ENCODE measurements around the gene GNE.
"Not testable (repeated sequence)": the region's sequence is repeated elsewhere in the genome, so short reads cannot be mapped to it uniquely, and the experiment has no call there.

The GNE gene

GRCh38 chr9:36193023-36193422, 65.2 kb downstream of the GNE start:
- Histone ChIP-seq H3K9me3 (ENCODE audit: control insufficient read depth, low read length) (no peaks in the 10 kb centered on the region), H3K36me3 (ENCODE audit: control insufficient read depth, insufficient read depth, low read length) (no peaks in the 10 kb centered on the region), H3K27me3 (ENCODE audit: control insufficient read depth, insufficient read depth, low read length) (no peaks in the 10 kb centered on the region), H3K4me3 (ENCODE audit: low read length) (peak overlapping the region; percentile 88), H3K4me1 (ENCODE audit: control insufficient read depth, insufficient read depth, low read length) (peaks cover 14% of the 10 kb centered on the region), H3K9ac (ENCODE audit: low read length) (peak overlapping the region; percentile 33)

GRCh38 chr9:36192196-36192595, 66.1 kb downstream of the GNE start:
- peak overlapping the region; percentile 88 for H3K4me3 ChIP-seq (ENCODE audit: low read length)
- H3K9ac ChIP-seq (ENCODE audit: low read length): peak overlapping the region; percentile 90
- peaks cover 14% of the 10 kb centered on the region for H3K4me1 ChIP-seq (ENCODE audit: control insufficient read depth, insufficient read depth, low read length)
- no peaks in the 10 kb centered on the region for H3K9me3 ChIP-seq (ENCODE audit: control insufficient read depth, low read length)
- no peaks in the 10 kb centered on the region for H3K36me3 ChIP-seq (ENCODE audit: control insufficient read depth, insufficient read depth, low read length)
- no peaks in the 10 kb centered on the region for H3K27me3 ChIP-seq (ENCODE audit: control insufficient read depth, insufficient read depth, low read length)

GRCh38 chr9:36191686-36192085, 66.6 kb downstream of the GNE start:
- Histone ChIP-seq H3K9ac (ENCODE audit: low read length) (peak overlapping the region; percentile 90), H3K27me3 (ENCODE audit: control insufficient read depth, insufficient read depth, low read length) (no peaks in the 10 kb centered on the region), H3K4me1 (ENCODE audit: control insufficient read depth, insufficient read depth, low read length) (peaks cover 14% of the 10 kb centered on the region), H3K4me3 (ENCODE audit: low read length) (peak overlapping the region; percentile 88), H3K9me3 (ENCODE audit: control insufficient read depth, low read length) (no peaks in the 10 kb centered on the region), H3K36me3 (ENCODE audit: control insufficient read depth, insufficient read depth, low read length) (no peaks in the 10 kb centered on the region)

- no peaks in the 10 kb centered on the region for H3K27me3 ChIP-seq (ENCODE audit: control insufficient read depth, insufficient read depth, low read length)
- H3K4me3 ChIP-seq (ENCODE audit: low read length): peak overlapping the region; percentile 88
- peaks cover 14% of the 10 kb centered on the region for H3K4me1 ChIP-seq (ENCODE audit: control insufficient read depth, insufficient read depth, low read length)
These were observed 67.0 kb downstream of the GNE start for GRCh38 chr9:36191290-36191645.

GRCh38 chr9:36190388-36191289, 67.6 kb downstream of the GNE start, which contains the start of gene CLTA:
Gene CLTA, plus strand, starts transcription at chr9:36190921. Its CDS starts 136 bp downstream, at chr9:36191057.
- H3K4me3 ChIP-seq (ENCODE audit: low read length): peak within 1 kb of the TSS; percentile 88
- H3K9me3 ChIP-seq (ENCODE audit: control insufficient read depth, low read length): no peaks in the 10 kb centered on the region
- H3K4me1 ChIP-seq (ENCODE audit: control insufficient read depth, insufficient read depth, low read length): peaks cover 14% of the 10 kb centered on the region
- no peaks in the 10 kb centered on the region for H3K36me3 ChIP-seq (ENCODE audit: control insufficient read depth, insufficient read depth, low read length)
- peak within 1 kb of the TSS; percentile 90 for H3K9ac ChIP-seq (ENCODE audit: low read length)
- H3K27me3 ChIP-seq (ENCODE audit: control insufficient read depth, insufficient read depth, low read length): no peaks in the 10 kb centered on the region

More at GRCh38 chr9:36191290-36191645, 67.0 kb downstream of the GNE start:
- Histone ChIP-seq H3K9me3 (ENCODE audit: control insufficient read depth, low read length) (no peaks in the 10 kb centered on the region), H3K36me3 (ENCODE audit: control insufficient read depth, insufficient read depth, low read length) (no peaks in the 10 kb centered on the region), H3K9ac (ENCODE audit: low read length) (peak overlapping the region; percentile 90)

GRCh38 chr9:36189976-36190375, 68.3 kb downstream of the GNE start:
- Histone ChIP-seq H3K9ac (ENCODE audit: low read length) (peak overlapping the region; percentile 90), H3K4me1 (ENCODE audit: control insufficient read depth, insufficient read depth, low read length) (peaks cover 14% of the 10 kb centered on the region), H3K36me3 (ENCODE audit: control insufficient read depth, insufficient read depth, low read length) (no peaks in the 10 kb centered on the region), H3K27me3 (ENCODE audit: control insufficient read depth, insufficient read depth, low read length) (no peaks in the 10 kb centered on the region), H3K9me3 (ENCODE audit: control insufficient read depth, low read length) (no peaks in the 10 kb centered on the region), H3K4me3 (ENCODE audit: low read length) (peak overlapping the region; percentile 88)

GRCh38 chr9:36188212-36188611, 70.0 kb downstream of the GNE start:
- peaks cover 14% of the 10 kb centered on the region for H3K4me1 ChIP-seq (ENCODE audit: control insufficient read depth, insufficient read depth, low read length)
- no peaks in the 10 kb centered on the region for H3K9me3 ChIP-seq (ENCODE audit: control insufficient read depth, low read length)
- H3K4me3 ChIP-seq (ENCODE audit: low read length): no peak overlapping the region
- H3K27me3 ChIP-seq (ENCODE audit: control insufficient read depth, insufficient read depth, low read length): no peaks in the 10 kb centered on the region
- H3K36me3 ChIP-seq (ENCODE audit: control insufficient read depth, insufficient read depth, low read length): no peaks in the 10 kb centered on the region
- no peak overlapping the region for H3K9ac ChIP-seq (ENCODE audit: low read length)

- H3K27me3 ChIP-seq (ENCODE audit: control insufficient read depth, insufficient read depth, low read length): no peaks in the 10 kb centered on the region
- H3K4me1 ChIP-seq (ENCODE audit: control insufficient read depth, insufficient read depth, low read length): peaks cover 7% of the 10 kb centered on the region
- H3K4me3 ChIP-seq (ENCODE audit: low read length): no peak overlapping the region
- no peaks in the 10 kb centered on the region for H3K9me3 ChIP-seq (ENCODE audit: control insufficient read depth, low read length)
- no peaks in the 10 kb centered on the region for H3K36me3 ChIP-seq (ENCODE audit: control insufficient read depth, insufficient read depth, low read length)
- no peak overlapping the region for H3K9ac ChIP-seq (ENCODE audit: low read length)
These were observed 70.8 kb downstream of the GNE start for GRCh38 chr9:36187414-36187813.

- not testable (repeated sequence) for H3K9ac ChIP-seq (ENCODE audit: low read length); H3K4me1 ChIP-seq (ENCODE audit: control insufficient read depth, insufficient read depth, low read length); H3K9me3 ChIP-seq (ENCODE audit: control insufficient read depth, low read length); H3K4me3 ChIP-seq (ENCODE audit: low read length); H3K27me3 ChIP-seq (ENCODE audit: control insufficient read depth, insufficient read depth, low read length); H3K36me3 ChIP-seq (ENCODE audit: control insufficient read depth, insufficient read depth, low read length)
These were observed 78.0 kb downstream of the GNE start for GRCh38 chr9:36180243-36180642.

GRCh38 chr9:36177571-36177970, 80.7 kb downstream of the GNE start:
- no peaks in the 10 kb centered on the region for H3K27me3 ChIP-seq (ENCODE audit: control insufficient read depth, insufficient read depth, low read length)

GRCh38 chr9:36176496-36176895, 81.8 kb downstream of the GNE start:
- not testable (repeated sequence) for H3K9ac ChIP-seq (ENCODE audit: low read length); H3K9me3 ChIP-seq (ENCODE audit: control insufficient read depth, low read length); H3K4me1 ChIP-seq (ENCODE audit: control insufficient read depth, insufficient read depth, low read length); H3K4me3 ChIP-seq (ENCODE audit: low read length); H3K36me3 ChIP-seq (ENCODE audit: control insufficient read depth, insufficient read depth, low read length); H3K27me3 ChIP-seq (ENCODE audit: control insufficient read depth, insufficient read depth, low read length)

More at GRCh38 chr9:36177571-36177970, 80.7 kb downstream of the GNE start:
- Histone ChIP-seq H3K9ac (ENCODE audit: low read length) (no peak overlapping the region), H3K4me3 (ENCODE audit: low read length) (no peak overlapping the region), H3K36me3 (ENCODE audit: control insufficient read depth, insufficient read depth, low read length) (no peaks in the 10 kb centered on the region), H3K9me3 (ENCODE audit: control insufficient read depth, low read length) (no peaks in the 10 kb centered on the region), H3K4me1 (ENCODE audit: control insufficient read depth, insufficient read depth, low read length) (no peaks in the 10 kb centered on the region)

GRCh38 chr9:36175209-36175608, 83.0 kb downstream of the GNE start:
- H3K9ac ChIP-seq (ENCODE audit: low read length); H3K36me3 ChIP-seq (ENCODE audit: control insufficient read depth, insufficient read depth, low read length); H3K27me3 ChIP-seq (ENCODE audit: control insufficient read depth, insufficient read depth, low read length); H3K4me1 ChIP-seq (ENCODE audit: control insufficient read depth, insufficient read depth, low read length); H3K4me3 ChIP-seq (ENCODE audit: low read length); H3K9me3 ChIP-seq (ENCODE audit: control insufficient read depth, low read length): not testable (repeated sequence)

Measured in mucosa of stomach (tissue), 1 donor.